T-helper 1 cell (primary cell): ENCODE data around the gene MAPK1.
"Not testable (repeated sequence)": the region's sequence is repeated elsewhere in the genome, so short reads cannot be mapped to it uniquely, and the experiment has no call there.

Experiments used
- DNase-seq, 5 donors: peaks; one replicate each; pipeline ENCODE4 v3.0.0-alpha.2; 2012 to 2020

The MAPK1 gene

GRCh38 chr22:21845558-21846453, 21.6 kb downstream of the MAPK1 start:
- DNase-seq, result no peak

GRCh38 chr22:21842946-21843345, 24.5 kb downstream of the MAPK1 start:
- no peak for DNase-seq

GRCh38 chr22:21841422-21841821, 26.0 kb downstream of the MAPK1 start:
- no peak for DNase-seq

GRCh38 chr22:21840236-21840823, 27.1 kb downstream of the MAPK1 start:
- no peak for DNase-seq

GRCh38 chr22:21839765-21840140, 27.7 kb downstream of the MAPK1 start:
- DNase-seq, result no peak

GRCh38 chr22:21839104-21839764, 28.2 kb downstream of the MAPK1 start:
- DNase-seq, result not testable (repeated sequence)

- DNase-seq, result no peak
Measured at GRCh38 chr22:21837248-21837979, 30.0 kb downstream of the MAPK1 start.

- DNase-seq, result not testable (repeated sequence)
Measured at GRCh38 chr22:21836486-21836885, 31.0 kb downstream of the MAPK1 start.

- DNase-seq, result no peak
Measured at GRCh38 chr22:21835378-21835777, 32.1 kb downstream of the MAPK1 start.

- DNase-seq, result no peak
Measured at GRCh38 chr22:21834869-21835268, 32.6 kb downstream of the MAPK1 start.

GRCh38 chr22:21832291-21833290, 34.9 kb downstream of the MAPK1 start:
- no peak for DNase-seq

GRCh38 chr22:21829523-21829922, 37.9 kb downstream of the MAPK1 start:
- no peak for DNase-seq

GRCh38 chr22:21828268-21828638, 39.2 kb downstream of the MAPK1 start:
- DNase-seq, result no peak

GRCh38 chr22:21827628-21828267, 39.7 kb downstream of the MAPK1 start:
- no peak for DNase-seq

- no peak for DNase-seq
Measured at GRCh38 chr22:21826204-21826603, 41.2 kb downstream of the MAPK1 start.

GRCh38 chr22:21824962-21825361, 42.5 kb downstream of the MAPK1 start:
- not testable (repeated sequence) for DNase-seq

GRCh38 chr22:21824445-21824912, 43.0 kb downstream of the MAPK1 start:
- no peak for DNase-seq

GRCh38 chr22:21823740-21824444, 43.6 kb downstream of the MAPK1 start:
- no peak for DNase-seq

- no peak for DNase-seq
Measured at GRCh38 chr22:21819183-21819770, 48.2 kb downstream of the MAPK1 start.
